Measurements from ENCODE around the gene SPINT2.
"Not testable (repeated sequence)": the region's sequence is repeated elsewhere in the genome, so short reads cannot be mapped to it uniquely, and the experiment has no call there.

Gene SPINT2

DNA sequence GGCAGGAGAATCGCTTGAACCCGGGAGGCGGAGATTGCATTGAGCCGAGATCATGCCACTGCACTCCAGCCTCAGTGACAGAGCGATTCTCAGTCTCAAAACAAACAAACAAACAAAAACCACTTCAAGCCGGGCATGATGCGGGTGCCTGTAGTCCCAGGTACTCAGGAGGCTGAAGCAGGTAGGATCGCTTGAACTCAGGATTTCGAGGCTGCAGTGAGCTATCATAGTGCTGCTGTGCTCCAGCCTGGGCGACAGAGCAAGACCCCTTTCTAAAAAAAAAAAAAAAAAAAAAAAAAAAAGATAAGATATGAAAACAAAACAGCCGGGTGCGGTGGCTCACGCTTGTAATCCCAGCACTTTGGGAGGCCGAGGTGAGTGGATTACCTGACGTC, 21.1 kb upstream of the SPINT2 start:
- DNase-seq (ENCODE audit: low spot score), result no peak

GRCh38 chr19:38245826-38246498, 18.4 kb upstream of the SPINT2 start:
- DNase-seq (ENCODE audit: low spot score), result no peak

DNA sequence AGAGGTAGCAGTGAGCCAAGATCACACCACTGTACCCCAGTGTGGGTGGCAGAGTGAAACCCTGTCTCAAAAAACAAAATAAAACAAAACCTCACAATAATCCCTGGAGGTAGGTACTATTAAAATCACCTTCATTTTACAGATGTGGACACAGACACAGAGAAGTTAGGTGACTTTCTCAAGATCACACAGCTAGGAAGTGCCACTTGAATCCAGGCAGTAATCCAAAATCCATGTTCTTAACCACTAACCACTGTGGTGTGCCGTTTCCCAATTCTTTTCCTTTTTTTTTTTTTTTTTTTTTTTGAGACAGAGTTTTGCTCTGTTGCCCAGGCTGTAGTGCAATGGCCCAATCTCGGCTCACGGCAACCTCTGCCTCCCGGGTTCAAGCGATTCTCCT, 17.2 kb upstream of the SPINT2 start:
- no peak for DNase-seq (ENCODE audit: low spot score)

DNA sequence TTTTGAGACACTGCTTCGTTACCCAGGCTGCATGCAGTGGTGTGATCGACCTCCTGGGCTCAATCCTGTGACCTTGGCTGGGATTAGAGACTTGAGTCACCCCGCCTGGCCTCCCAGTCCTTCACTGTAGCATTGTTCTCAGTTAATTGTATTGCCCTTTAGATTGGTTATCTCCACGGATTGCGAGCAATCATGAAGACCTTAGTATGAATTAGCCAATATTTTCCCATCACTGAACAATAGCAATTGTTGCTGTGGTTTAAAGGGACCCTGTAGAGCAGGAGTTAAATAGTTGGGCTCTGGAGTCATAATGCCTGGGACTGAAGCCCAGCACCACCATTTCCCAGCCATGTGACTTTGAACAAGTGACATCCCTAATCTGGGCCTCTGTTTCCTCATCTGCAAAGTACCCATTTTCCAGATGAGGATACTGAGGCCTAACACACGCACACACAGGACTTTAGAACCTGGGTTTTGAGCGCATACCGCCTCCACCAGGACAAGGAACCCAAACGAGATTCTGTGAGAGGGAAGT, 16.6 kb upstream of the SPINT2 start:
- no peak for DNase-seq (ENCODE audit: low spot score)

DNA sequence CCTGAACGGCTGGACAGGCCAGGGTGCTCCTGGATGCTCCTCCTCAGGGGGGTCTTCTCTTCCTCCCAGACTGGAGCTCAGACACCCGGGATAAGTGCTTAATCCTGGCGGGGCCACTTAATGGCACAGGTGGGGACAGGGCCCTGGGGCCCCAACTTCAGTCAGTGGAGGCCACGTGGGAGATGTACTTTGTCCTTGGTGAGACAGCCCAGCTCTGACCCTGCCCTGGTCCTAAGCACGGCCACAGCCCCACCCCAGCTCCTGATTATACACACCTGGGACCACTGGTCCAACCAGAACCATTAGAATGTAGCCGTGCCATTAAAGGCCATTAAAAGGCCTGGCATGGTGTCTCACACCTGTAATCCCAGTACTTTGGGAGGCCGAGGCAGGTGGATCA, 16.0 kb upstream of the SPINT2 start:
- DNase-seq (ENCODE audit: low spot score), result no peak

DNA sequence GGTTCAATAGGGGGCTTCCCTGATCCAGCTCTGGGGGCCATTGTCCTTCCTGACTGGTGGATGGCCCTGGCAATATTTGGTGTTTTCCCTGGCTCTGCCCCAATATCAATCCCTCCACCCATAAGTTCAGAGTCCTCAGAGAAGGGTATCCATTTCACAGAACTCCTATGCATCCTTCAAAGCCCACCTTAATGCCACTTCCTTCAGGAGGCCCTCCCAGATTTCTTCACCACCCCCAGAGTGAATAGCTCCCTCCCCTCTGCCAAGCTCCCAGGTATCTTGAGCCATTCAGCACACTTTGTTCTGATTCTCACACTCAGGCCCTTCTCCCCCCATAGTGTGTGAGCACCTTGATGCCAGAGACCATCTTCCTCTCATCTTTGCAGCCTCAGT, 13.9 kb upstream of the SPINT2 start:
- DNase-seq (ENCODE audit: low spot score), result no peak

DNA sequence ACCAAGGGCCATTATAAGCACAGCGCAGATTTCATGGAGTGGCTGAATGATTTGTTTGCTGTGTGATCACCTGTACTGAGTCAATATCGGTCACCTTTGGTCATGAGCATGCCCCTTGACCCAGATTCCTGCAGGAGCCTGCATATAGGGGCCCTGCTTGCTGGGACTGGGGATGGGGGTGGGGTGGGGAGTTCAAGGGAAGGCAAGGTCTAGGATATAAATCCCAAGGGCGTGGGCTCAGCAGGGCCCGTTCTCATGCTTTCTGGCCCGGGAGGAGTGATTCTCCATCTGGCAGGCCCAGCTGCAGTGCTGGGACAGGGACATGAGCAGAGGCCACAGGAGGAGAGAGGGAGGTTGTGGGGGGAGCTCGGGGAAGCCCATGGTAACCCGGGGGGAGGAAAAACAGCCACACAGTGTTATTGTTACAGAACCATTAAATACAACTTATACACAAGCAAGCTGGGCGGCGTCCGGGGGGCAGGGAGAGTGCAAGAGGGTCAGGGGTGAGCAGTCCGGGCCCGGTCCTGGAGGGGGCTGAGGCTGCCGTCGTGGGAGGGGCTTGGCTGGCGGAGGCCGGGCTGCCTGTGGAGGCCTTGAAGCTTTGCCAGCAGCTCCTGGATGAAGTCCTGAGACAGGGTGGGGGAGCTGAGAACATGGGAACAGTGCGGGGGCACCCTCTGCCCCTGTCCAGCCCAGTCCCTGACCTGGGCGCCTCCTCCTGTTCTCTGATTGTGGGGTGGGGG, 13.4 kb upstream of the SPINT2 start:
- DNase-seq (ENCODE audit: low spot score), result no peak

- peak; percentile 63 for DNase-seq (ENCODE audit: low spot score)
These were observed 12.8 kb upstream of the SPINT2 start for GRCh38 chr19:38251564-38252051.

DNA sequence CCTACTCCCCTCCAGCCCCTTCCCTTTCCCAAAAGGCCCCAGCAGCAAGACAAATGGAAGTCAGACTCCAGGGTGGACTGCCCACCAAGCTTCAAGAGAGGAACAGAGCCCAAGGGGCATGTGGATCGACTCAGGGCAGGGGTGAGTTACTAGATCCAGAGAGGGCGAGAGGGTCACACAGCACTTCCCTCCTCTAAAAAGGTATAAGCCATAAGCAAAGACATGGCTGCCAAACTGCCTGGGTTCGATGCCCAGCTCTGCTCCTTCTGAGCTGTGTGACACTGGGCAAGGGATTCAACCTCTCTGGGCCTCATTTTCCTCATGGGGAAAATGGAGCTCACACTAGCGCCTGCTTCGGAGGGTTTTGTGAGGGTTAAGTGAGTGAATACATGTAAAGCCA, 12.0 kb upstream of the SPINT2 start:
- no peak for DNase-seq (ENCODE audit: low spot score)

DNA sequence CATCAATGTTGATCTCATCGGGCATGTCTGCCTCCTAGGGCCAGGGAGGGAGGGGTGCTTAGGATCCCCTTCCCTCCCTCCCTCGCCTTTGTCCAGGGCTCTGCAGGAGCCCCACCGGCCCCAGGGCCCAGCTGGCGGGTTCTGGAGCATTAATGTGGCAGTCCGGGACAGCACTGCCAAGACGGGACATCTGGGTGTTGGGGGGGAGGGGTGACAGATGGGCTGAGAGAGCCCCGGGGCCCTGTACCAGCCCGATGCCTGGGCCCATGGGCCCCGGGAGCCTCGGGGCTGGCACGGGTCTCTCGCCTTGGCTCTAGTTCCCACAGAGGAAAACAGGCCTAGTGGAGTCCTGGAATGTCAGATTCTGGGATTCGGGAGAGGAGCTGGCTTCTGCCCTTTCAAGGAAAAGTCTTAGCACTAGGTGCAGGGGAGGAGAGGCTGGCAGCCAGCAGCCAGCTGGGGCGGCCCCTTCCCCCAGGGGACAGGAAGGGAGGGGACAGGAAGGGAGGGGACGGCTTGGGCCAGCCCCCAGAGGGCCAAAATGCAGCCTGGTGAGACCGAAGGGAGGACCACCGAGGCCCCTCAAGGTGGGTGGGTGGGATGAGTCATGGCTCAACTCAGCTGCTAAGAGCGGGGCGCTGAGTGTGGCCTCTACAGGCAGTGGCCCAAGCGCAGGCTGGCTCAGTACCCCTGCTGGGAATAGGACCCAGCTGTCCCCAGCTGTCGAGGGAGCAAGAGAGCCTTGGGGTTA, 11.3 kb upstream of the SPINT2 start:
- no peak for DNase-seq (ENCODE audit: low spot score)

DNA sequence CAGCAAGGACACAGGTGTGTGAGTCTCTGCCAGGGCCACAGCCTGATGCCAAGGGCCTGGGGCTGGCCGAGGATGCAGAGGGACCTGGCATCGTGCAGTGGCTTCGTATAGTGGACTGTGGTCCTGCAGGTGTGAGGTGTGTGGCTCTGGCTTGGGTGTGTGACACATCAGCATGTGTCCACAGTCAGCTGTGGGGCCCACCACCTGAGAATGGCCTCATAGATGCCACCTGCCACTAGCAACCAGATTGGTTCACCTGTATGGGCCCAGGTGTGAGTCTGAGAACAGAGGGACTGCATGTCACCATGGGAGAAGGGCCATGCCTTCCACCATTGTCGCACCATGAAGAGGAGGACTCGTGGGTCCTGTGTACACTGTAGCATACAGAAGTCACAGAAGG, 10.6 kb upstream of the SPINT2 start:
- DNase-seq (ENCODE audit: low spot score), result no peak

DNA sequence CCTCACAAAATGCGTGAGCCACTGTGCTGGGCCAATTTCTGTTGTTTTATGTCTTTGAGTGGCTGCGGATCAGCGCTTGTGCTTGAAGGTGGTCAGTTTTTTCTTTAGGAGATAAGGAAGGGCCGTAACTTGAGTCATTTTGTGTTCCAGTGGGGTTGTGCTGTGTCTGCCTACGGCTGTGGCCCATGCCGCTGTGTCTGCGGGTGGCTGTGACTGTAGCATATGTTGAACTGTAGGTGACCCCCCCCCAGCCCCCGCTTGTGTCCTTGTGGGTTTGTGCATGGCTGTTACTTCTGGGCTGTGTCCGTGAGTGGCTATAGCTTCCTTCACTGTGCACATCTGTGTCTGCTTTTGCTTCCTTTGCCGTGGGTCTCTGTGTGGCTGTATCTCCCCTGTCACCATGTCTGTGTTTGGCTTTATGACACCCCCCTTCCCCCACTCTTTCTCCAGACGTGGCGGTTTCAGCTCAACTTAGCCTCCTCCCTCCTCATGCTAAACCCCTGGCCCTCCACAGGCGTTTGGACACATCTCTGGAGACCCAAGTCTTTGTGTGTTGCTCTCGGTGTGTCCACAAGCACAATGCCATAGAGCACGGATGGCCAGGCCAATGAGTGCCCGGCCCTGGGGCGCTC, 8.9 kb upstream of the SPINT2 start:
- no peak for DNase-seq (ENCODE audit: low spot score)

GRCh38 chr19:38261942-38262341, 2.4 kb upstream of the SPINT2 start:
- DNase-seq (ENCODE audit: low spot score), result not testable (repeated sequence)

GRCh38 chr19:38262585-38263268, 1.6 kb upstream of the SPINT2 start:
- no peak for DNase-seq (ENCODE audit: low spot score)

- peak; percentile 74 for DNase-seq (ENCODE audit: low spot score)
These were observed 486 bp upstream of the SPINT2 start for GRCh38 chr19:38263689-38264485.

DNA sequence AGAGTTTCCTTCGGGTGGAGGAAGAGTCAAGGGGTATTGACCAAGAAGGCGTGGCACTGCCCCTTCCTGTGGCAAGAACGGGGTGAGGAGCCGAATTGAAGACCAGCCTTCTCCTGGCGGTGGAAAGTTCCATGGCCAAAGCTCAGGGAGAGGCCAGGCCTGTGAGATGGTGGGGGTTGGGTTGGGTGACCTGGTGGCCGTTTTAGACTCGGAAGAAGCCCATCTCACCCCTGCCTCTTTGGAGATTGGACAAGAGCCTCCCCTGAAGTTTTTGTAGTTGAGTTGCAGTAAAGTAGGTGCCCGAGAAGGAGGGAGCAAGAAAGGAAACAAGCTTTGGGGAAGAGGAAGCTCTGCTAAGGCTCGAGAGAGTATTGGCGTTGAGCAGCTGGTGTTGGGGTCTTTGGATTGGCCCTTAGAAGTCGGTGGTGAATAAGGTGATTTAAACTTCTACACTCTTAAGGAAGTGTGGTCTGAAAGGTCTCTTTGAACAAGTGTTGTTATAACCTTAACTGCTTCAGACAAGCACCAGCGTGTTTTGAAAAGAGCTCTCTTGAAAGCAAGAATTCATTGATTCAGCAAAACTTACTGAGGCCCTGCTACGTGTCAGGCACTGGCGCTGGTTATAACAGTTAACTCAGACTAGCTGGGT, 964 bp downstream of the SPINT2 start:
- no peak for DNase-seq (ENCODE audit: low spot score)

- no peak for DNase-seq (ENCODE audit: low spot score)
These were observed 1.6 kb downstream of the SPINT2 start for GRCh38 chr19:38265921-38266429.

DNA sequence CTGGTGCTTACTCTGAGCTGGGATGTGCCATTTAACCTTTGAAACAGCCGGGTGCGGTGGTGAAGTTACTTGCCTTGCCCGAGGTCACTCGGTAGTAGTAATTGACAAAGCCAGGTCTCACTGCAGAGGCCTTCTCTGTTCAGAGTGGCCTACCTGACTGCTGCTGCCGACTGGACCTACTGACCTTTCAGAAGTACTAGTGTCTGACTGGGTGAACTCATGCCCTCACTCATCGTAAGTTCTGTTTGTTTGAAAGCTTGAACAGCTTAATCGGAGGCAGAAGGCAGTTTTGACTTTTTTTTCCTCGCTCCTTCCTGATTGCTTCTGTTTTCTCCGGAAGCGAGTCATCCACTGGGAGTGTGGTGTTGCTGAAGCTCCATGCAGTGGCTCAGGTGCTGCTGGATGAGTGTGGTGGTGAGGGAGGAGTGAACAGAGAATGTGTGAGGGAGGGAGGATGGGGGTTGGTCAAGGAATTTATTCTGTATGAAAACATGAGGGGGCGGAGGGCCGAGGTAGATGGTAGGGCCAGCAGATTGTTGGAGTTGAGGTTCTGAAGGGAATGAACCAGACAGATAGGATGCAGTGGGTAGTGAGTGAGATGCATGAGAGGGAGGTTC, 2.7 kb downstream of the SPINT2 start:
- DNase-seq (ENCODE audit: low spot score), result no peak

DNA sequence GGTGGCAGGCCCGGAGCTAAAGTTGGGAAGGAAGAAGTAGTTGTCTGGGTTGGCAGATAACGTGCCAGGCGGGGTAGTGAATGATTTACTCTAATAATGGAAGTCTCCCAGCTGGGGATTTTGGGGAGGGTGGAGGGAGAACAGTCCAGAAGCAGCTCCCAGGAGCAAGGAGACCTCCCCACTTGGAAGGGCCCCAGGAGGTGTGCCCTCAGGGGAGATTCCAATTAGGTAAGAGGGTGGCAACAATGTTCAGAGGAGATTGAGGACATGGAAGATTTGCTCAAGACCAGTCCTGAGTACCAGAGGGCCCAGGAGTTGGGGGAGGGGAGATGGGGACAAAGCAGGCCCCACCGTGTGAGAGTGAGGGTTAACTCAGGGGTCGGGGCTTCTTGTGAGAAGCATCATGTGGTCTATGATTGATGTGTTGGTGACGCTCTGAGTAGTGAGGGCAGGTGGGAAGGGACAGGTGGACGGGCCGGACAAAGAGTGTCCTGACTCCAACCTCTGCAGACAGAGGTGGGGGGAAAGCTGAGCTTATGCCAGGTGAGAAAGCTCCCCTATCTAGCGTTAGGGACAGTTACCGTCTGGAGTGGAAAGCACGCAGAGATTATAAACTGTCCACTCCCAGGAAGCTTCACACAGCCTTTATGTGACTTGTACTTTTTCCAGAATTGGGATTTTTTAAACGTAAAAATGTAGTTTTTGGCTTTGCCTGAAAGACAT, 3.5 kb downstream of the SPINT2 start:
- no peak for DNase-seq (ENCODE audit: low spot score)
